Stomach (tissue), 9 donors: ENCODE results near the gene UGP2. TPM values are rescaled to one million over a fixed set of nuclear protein-coding genes. Genes with fewer than 3 reads are reported as not detected.
A peak's percentile ranks its signal among the peaks of the same experiment; 100 is the strongest.

Source experiments
- DNase-seq, 2 donors: peaks; one replicate each; pipeline versions ENCODE4 v3.0.0 to v3.0.0-alpha.2; 2013 to 2019
- H3K27ac ChIP-seq, 5 donors: fragments of 200-600 bp in 4 of 5; sonication (generic) in 4 of 5; one replicate each; pipeline ENCODE4 v1.5.1; 2013 to 2019; ENCODE audit warnings: mild to moderate bottlenecking in 1 of 5, moderate library complexity in 1 of 5
- H3K27me3 ChIP-seq, 3 donors: fragments of 200-600 bp; sonication (generic); one replicate each; pipeline ENCODE4 v1.5.1; 2017 to 2019; ENCODE audit warnings: mixed run types in 1 of 3
- H3K36me3 ChIP-seq, 4 donors: fragments of 200-600 bp; sonication (generic); 1 replicate in 3 of 4; 2 replicates in 1 of 4; pipeline ENCODE4 v1.5.1; 2016 to 2019
- H3K4me1 ChIP-seq, 4 donors: fragments of 200-600 bp; sonication (generic); one replicate each; pipeline ENCODE4 v1.5.1; 2016 to 2019
- H3K4me3 ChIP-seq, 4 donors: fragments of 200-600 bp; sonication (generic) in 3 of 4; one replicate each; pipeline ENCODE4 v1.5.1; 2016 to 2019; ENCODE audit warnings: mild to moderate bottlenecking in 1 of 4
- H3K9me3 ChIP-seq, 4 donors: fragments of 200-600 bp; sonication (generic); one replicate each; pipeline ENCODE4 v1.5.1; 2016 to 2019
- CTCF ChIP-seq, 7 experiments: fragments of 450-650 bp in 4 of 7; fragments of 200-600 bp in 3 of 7; sonication (generic) in 3 of 7; IDR thresholded peaks; one replicate each; pipeline ENCODE4 v1.5.1; 2016 to 2019; ENCODE audit warnings: antibody characterized with exemption in 7 of 7, control low read depth in 2 of 7, mild to moderate bottlenecking in 1 of 7
- EP300 ChIP-seq: sonication (generic); formaldehyde crosslinking; IDR thresholded peaks from one replicate; pipeline ENCODE4 v1.6.1; 2017; ENCODE audit warnings: antibody characterized with exemption
- POLR2A ChIP-seq, 4 donors: fragments of 450-650 bp; IDR thresholded peaks; one replicate each; pipeline ENCODE4 v1.6.1; 2016; ENCODE audit warnings: antibody characterized with exemption in 4 of 4, control low read depth in 2 of 4, mild to moderate bottlenecking in 1 of 4, moderate library complexity in 1 of 4
- POLR2AphosphoS5 ChIP-seq, 3 donors: sonication (generic); formaldehyde crosslinking; IDR thresholded peaks; one replicate each; pipeline ENCODE4 v1.6.1; 2016; ENCODE audit warnings: antibody characterized with exemption in 3 of 3
- WGBS, 5 donors: extraction: QIAGEN DNeasy Blood & Tissue Kit in 3 of 5; methylation state at CpG; one replicate each; pipeline versions ENCODE4 v1.1.5 to v1.1.7; 2013 to 2018; 5-methylcytosine and 5-hydroxymethylcytosine counted together
- intact Hi-C: fragments of 100-400 bp; cut with DNase I; formaldehyde crosslinking; loops from one replicate; pipeline ENCODE4 v1.15.1; 2023; ENCODE audit warnings: low total_unique reads
- polyA plus RNA-seq, 3 donors: library from polyadenylated mRNA; stranded (reverse); fragments of 200-250 nt; gene quantifications; one replicate each; pipeline ENCODE4 v1.2.3, GENCODE V29; 2013
- total RNA-seq, 5 donors: library from RNA; depleted of rRNA; stranded (reverse); fragments of >200 nt; gene quantifications; one replicate each; pipeline versions ENCODE4 v1.1.0 to v1.2.3, GENCODE V29; 2014 to 2016
- donor health status: healthy with polysubstance abuse.
- donor health status: Bipolar disorder and iron deficiency.
- donor health status: healthy.

The UGP2 gene
- total and polyA plus RNA-seq, 8 donors = 38.5 to 135 (median 93.7) TPM

- Histone ChIP-seq H3K27ac (no peak overlapping the region), H3K4me1 (peaks cover 0 to 22% (median 10%) of the 10 kb centered on the region in 4 donors), H3K4me3 (no peak overlapping the region), H3K36me3 (peaks cover 15 to 97% (median 88%) of the 10 kb centered on the region in 4 donors), H3K9me3 (no peaks in the 10 kb centered on the region), H3K27me3 (no peaks in the 10 kb centered on the region)
- DNase-seq = peak; percentile 41 to 76
- TF ChIP-seq CTCF (IDR thresholded peaks at IDR 0.05) = peak in 5 of 7 experiments; percentile 56 to 64 (median 60)
- TF ChIP-seq POLR2AphosphoS5 (IDR thresholded peaks at IDR 0.05) = peak in 1 of 3 donors; percentile 4
- no peak for TF ChIP-seq EP300
- WGBS, 5 donors = 82 to 91% (median 86%) methylated on average over 5 to 6 of the region's 6 CpGs
- intact Hi-C loops = no loop called here
Measured at GRCh38 chr2:63888490-63889402, 47.0 kb downstream of the UGP2 start.

- Histone ChIP-seq H3K36me3 (peaks cover 15 to 95% (median 92%) of the 10 kb centered on the region in 4 donors), H3K4me1 (peaks cover 0 to 22% (median 10%) of the 10 kb centered on the region in 4 donors), H3K4me3 (no peak overlapping the region), H3K9me3 (no peaks in the 10 kb centered on the region), H3K27me3 (no peaks in the 10 kb centered on the region), H3K27ac (no peak overlapping the region)
- 86 to 90% (median 90%) methylated on average over 2 of the region's 2 CpGs for WGBS, 5 donors
- DNase-seq = no peak
- intact Hi-C loops = no loop called here
- no peak for TF ChIP-seq POLR2A (IDR thresholded peaks at IDR 0.05)
Measured at GRCh38 chr2:63890678-63891077, 49.0 kb downstream of the UGP2 start.

GRCh38 chr2:63891488-63892030, 49.9 kb downstream of the UGP2 start:
- no peak for DNase-seq
- TF ChIP-seq CTCF (IDR thresholded peaks at IDR 0.05) = no peak
- TF ChIP-seq EP300 = no peak
- no peak for TF ChIP-seq POLR2AphosphoS5 (IDR thresholded peaks at IDR 0.05)
- TF ChIP-seq POLR2A (IDR thresholded peaks at IDR 0.05) = no peak
- Histone ChIP-seq H3K4me1 (peaks cover 0 to 22% (median 10%) of the 10 kb centered on the region in 4 donors), H3K27ac (no peak overlapping the region), H3K36me3 (peaks cover 11 to 95% (median 90%) of the 10 kb centered on the region in 4 donors), H3K4me3 (no peak overlapping the region), H3K9me3 (no peaks in the 10 kb centered on the region), H3K27me3 (no peaks in the 10 kb centered on the region)
- 31 to 71% (median 46%) methylated on average over 1 of the region's 1 CpG for WGBS, 5 donors
- intact Hi-C loops = no loop called here

- intact Hi-C loops = no loop called here
- peak in 1 of 2 donors; percentile 6 for DNase-seq
- WGBS, 5 donors = 77 to 89% (median 88%) methylated on average over 2 of the region's 2 CpGs
- no peaks in the 10 kb centered on the region for H3K9me3 ChIP-seq
- no peak for TF ChIP-seq POLR2AphosphoS5 (IDR thresholded peaks at IDR 0.05)
- TF ChIP-seq POLR2A (IDR thresholded peaks at IDR 0.05) = no peak
- no peak for TF ChIP-seq EP300
- no peak for TF ChIP-seq CTCF (IDR thresholded peaks at IDR 0.05)
- peaks cover 16 to 95% (median 89%) of the 10 kb centered on the region in 4 donors for H3K36me3 ChIP-seq
- H3K27me3 ChIP-seq = no peaks in the 10 kb centered on the region
- H3K4me3 ChIP-seq = no peak overlapping the region
- peaks cover 0 to 22% (median 10%) of the 10 kb centered on the region in 4 donors for H3K4me1 ChIP-seq
- H3K27ac ChIP-seq = no peak overlapping the region
Measured at GRCh38 chr2:63893163-63893562, 51.5 kb downstream of the UGP2 start.
